Neural progenitor cell (in vitro differentiated cells): Measurements from ENCODE around the gene MAFF. TPM values are rescaled to one million over a fixed set of nuclear protein-coding genes. Genes with fewer than 3 reads are reported as not detected.

Experiments
- DNase-seq: peaks from one replicate; pipeline ENCODE4 v3.0.0-alpha.2; 2016; ENCODE audit warnings: low spot score
- H2AFZ ChIP-seq: fragments of 200-600 bp; sonication (generic); replicated peaks from 2 replicates; pipeline ENCODE4 v1.6.1; 2016; ENCODE audit warnings: antibody characterized with exemption
- H3F3A ChIP-seq: fragments of 200-600 bp; sonication (generic); 2 replicates; pipeline ENCODE4 v1.6.1; 2016; ENCODE audit warnings: antibody characterized with exemption, low read depth
- H3K27ac ChIP-seq: fragments of 200-600 bp; sonication (generic); 2 replicates; pipeline ENCODE4 v1.5.1; 2016; ENCODE audit warnings: mild to moderate bottlenecking
- H3K27me3 ChIP-seq: fragments of 200-600 bp; sonication (generic); 2 replicates; pipeline ENCODE4 v1.6.1; 2016; ENCODE audit warnings: mild to moderate bottlenecking, moderate library complexity
- H3K36me3 ChIP-seq: fragments of 200-600 bp; sonication (generic); 2 replicates; pipeline ENCODE4 v1.5.1; 2016
- H3K4me1 ChIP-seq: fragments of 200-600 bp; sonication (generic); 2 replicates; pipeline ENCODE4 v1.6.1; 2016; ENCODE audit warnings: mixed run types
- H3K4me2 ChIP-seq: fragments of 200-600 bp; sonication (generic); 2 replicates; pipeline ENCODE4 v1.6.1; 2016
- H3K4me3 ChIP-seq: fragments of 200-600 bp; sonication (generic); 2 replicates; pipeline ENCODE4 v1.5.1; 2016
- H3K79me2 ChIP-seq: fragments of 200-600 bp; sonication (generic); 2 replicates; pipeline ENCODE4 v1.6.1; 2016; ENCODE audit warnings: low read depth
- H3K9ac ChIP-seq: fragments of 200-600 bp; sonication (generic); 2 replicates; pipeline ENCODE4 v1.6.1; 2016
- H3K9me3 ChIP-seq: fragments of 200-600 bp; sonication (generic); 2 replicates; pipeline ENCODE4 v1.5.1; 2016; ENCODE audit warnings: low read depth
- H4K20me1 ChIP-seq: fragments of 200-600 bp; sonication (generic); 2 replicates; pipeline ENCODE4 v1.6.1; 2016; ENCODE audit warnings: low read depth
- H3K27ac Mint-ChIP-seq: 3 replicates; pipeline ENCODE4 v1.8.0; 2021; ENCODE audit warnings: mixed read lengths
- H3K27me3 Mint-ChIP-seq: 2 replicates; pipeline ENCODE4 v1.8.0; 2022; ENCODE audit warnings: low read depth, mild to moderate bottlenecking, inconsistent platforms, moderate library complexity, mixed read lengths; ENCODE audit not compliant: insufficient read depth
- H3K36me3 Mint-ChIP-seq: 3 replicates; pipeline ENCODE4 v1.8.0; 2021; ENCODE audit warnings: mixed read lengths
- H3K4me1 Mint-ChIP-seq: 3 replicates; pipeline ENCODE4 v1.8.0; 2021; ENCODE audit warnings: mixed read lengths
- H3K4me3 Mint-ChIP-seq: 3 replicates; pipeline ENCODE4 v1.8.0; 2021; ENCODE audit warnings: mild to moderate bottlenecking, moderate library complexity, mixed read lengths
- H3K9me3 Mint-ChIP-seq: 3 replicates; pipeline ENCODE4 v1.8.0; 2020; ENCODE audit warnings: mixed read lengths
- CTCF ChIP-seq: fragments of 200-600 bp; sonication (generic); IDR thresholded peaks from 2 replicates; pipeline ENCODE4 v1.5.1; 2017; ENCODE audit warnings: antibody characterized with exemption, mild to moderate bottlenecking
- EZH2 ChIP-seq: fragments of 200-600 bp; sonication (generic); IDR thresholded peaks from 2 replicates; pipeline ENCODE4 v1.6.1; 2017; ENCODE audit warnings: antibody characterized with exemption, mild to moderate bottlenecking, moderate library complexity
- EZH2phosphoT487 ChIP-seq: fragments of 200-600 bp; sonication (generic); IDR thresholded peaks from 2 replicates; pipeline ENCODE4 v1.6.1; 2017; ENCODE audit warnings: antibody characterized with exemption
- total RNA-seq: library from RNA; depleted of rRNA; stranded (reverse); fragments of >200 nt; gene quantifications from 2 replicates; pipeline ENCODE4 v1.2.3, GENCODE V29; 2015; ENCODE audit warnings: low replicate concordance

The MAFF gene
- total RNA-seq, 1 donor from 2014 or later: 0.90 TPM

DNA sequence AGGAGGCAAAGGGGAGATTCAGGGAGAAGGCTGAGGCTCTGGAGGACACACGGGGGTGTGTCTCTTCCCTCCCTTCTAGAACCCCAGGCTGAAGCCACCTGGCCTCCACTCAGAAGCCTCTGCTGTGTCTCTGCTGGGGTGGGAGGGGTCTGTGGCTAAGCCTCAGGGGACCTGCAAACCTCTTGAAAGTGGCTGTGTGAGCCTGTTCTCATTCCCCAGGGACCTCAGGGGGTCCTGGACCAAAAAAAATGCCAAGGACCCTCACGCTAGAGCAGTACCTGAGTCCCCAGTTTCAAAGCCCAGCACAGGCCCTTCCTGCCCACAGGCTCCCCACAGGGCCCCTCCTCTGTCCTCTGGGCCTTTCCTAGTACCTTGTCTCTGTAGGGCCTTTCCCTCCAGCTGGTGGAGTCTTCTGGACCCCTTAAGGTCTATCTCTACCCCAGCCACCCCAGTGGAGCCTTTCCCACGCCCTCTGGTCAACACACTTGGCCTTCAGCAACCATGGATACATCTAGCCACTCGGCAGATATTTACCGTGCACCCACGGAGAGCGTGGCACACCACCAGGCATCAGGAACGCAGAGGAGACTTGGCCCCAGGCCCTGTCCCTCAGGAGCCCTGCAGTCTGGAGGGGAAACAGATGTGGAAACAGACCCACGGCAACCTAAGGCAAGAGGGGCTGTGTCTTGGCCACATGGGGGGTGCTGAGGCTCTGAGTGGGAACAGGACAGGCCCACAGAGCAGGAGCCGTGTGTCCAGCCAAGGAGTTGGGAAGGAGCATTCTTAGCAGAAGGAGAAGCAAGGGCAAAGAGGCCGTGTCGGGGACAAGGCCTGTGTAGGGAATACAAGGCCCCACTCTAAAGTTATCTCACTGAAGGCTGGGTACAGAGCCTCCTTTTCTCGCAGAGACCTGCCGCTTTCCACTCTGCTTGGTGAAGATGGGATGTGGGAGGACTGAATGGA lies 38.6 kb upstream of the MAFF start:
- Histone ChIP-seq H3K79me2 (no peaks in the 10 kb centered on the region), H3K4me2 (no peak overlapping the region), H4K20me1 (no peaks in the 10 kb centered on the region), H3K4me1 (no peaks in the 10 kb centered on the region), H2AFZ (no peak overlapping the region), H3K27ac (no peak overlapping the region), H3K36me3 (no peaks in the 10 kb centered on the region), H3K9ac (no peak overlapping the region), H3K9me3 (no peaks in the 10 kb centered on the region), H3K27me3 (no peaks in the 10 kb centered on the region), H3F3A (no peaks in the 10 kb centered on the region), H3K4me3 (no peak overlapping the region)
- Mint-ChIP-seq H3K27ac (peak overlapping the region; percentile 81), H3K36me3 (peaks cover 15% of the 10 kb centered on the region), H3K27me3 (peaks cover 2% of the 10 kb centered on the region), H3K4me1 (peaks cover 21% of the 10 kb centered on the region), H3K4me3 (no peak overlapping the region), H3K9me3 (no peaks in the 10 kb centered on the region)
- TF ChIP-seq CTCF (no peak), EZH2phosphoT487 (no peak), EZH2 (no peak)
- DNase-seq: no peak

- no peaks in the 10 kb centered on the region for H3K27me3 ChIP-seq
- TF ChIP-seq EZH2phosphoT487 (no peak), CTCF (no peak), EZH2 (no peak)
- H2AFZ ChIP-seq: no peak overlapping the region
- no peak overlapping the region for H3K9ac ChIP-seq
- no peaks in the 10 kb centered on the region for H3K36me3 ChIP-seq
- H3K4me3 Mint-ChIP-seq: no peak overlapping the region
- H3K27me3 Mint-ChIP-seq: peaks cover 4% of the 10 kb centered on the region
- H3K4me1 Mint-ChIP-seq: peaks cover 23% of the 10 kb centered on the region
- no peaks in the 10 kb centered on the region for H4K20me1 ChIP-seq
- no peak for DNase-seq
- H3K79me2 ChIP-seq: no peaks in the 10 kb centered on the region
- H3K4me2 ChIP-seq: no peak overlapping the region
- H3K4me3 ChIP-seq: no peak overlapping the region
- H3K36me3 Mint-ChIP-seq: peaks cover 15% of the 10 kb centered on the region
- peak overlapping the region; percentile 80 for H3K27ac Mint-ChIP-seq
- H3K27ac ChIP-seq: no peak overlapping the region
- no peaks in the 10 kb centered on the region for H3F3A ChIP-seq
- no peaks in the 10 kb centered on the region for H3K9me3 Mint-ChIP-seq
- H3K9me3 ChIP-seq: no peaks in the 10 kb centered on the region
- H3K4me1 ChIP-seq: no peaks in the 10 kb centered on the region
Observed at GRCh38 chr22:38163844-38164550, 37.8 kb upstream of the MAFF start.

GRCh38 chr22:38164551-38164918 lies 37.3 kb upstream of the MAFF start:
- H3K4me3 Mint-ChIP-seq: no peak overlapping the region
- DNase-seq: no peak
- Histone ChIP-seq H3K27me3 (no peaks in the 10 kb centered on the region), H3K4me1 (no peaks in the 10 kb centered on the region), H3K36me3 (no peaks in the 10 kb centered on the region), H3K4me3 (no peak overlapping the region), H3K9ac (no peak overlapping the region), H3K4me2 (no peak overlapping the region), H3K79me2 (no peaks in the 10 kb centered on the region), H3F3A (no peaks in the 10 kb centered on the region), H3K27ac (no peak overlapping the region), H3K9me3 (no peaks in the 10 kb centered on the region), H2AFZ (no peak overlapping the region), H4K20me1 (no peaks in the 10 kb centered on the region)
- peak overlapping the region; percentile 80 for H3K27ac Mint-ChIP-seq
- peaks cover 5% of the 10 kb centered on the region for H3K27me3 Mint-ChIP-seq
- no peak for TF ChIP-seq CTCF
- no peak for TF ChIP-seq EZH2phosphoT487
- no peak for TF ChIP-seq EZH2
- H3K36me3 Mint-ChIP-seq: peaks cover 15% of the 10 kb centered on the region
- H3K4me1 Mint-ChIP-seq: peaks cover 23% of the 10 kb centered on the region
- no peaks in the 10 kb centered on the region for H3K9me3 Mint-ChIP-seq
